Measurements from ENCODE around the gene ME3.

ME3 gene

GRCh38 chr11:86588566-86589090, 83.8 kb downstream of the ME3 start:
- no peak for TF ChIP-seq CTCF (IDR thresholded peaks at IDR 0.05)

- TF ChIP-seq CTCF (IDR thresholded peaks at IDR 0.05), result no peak
Measured at GRCh38 chr11:86587264-86588193, 84.9 kb downstream of the ME3 start.

DNA sequence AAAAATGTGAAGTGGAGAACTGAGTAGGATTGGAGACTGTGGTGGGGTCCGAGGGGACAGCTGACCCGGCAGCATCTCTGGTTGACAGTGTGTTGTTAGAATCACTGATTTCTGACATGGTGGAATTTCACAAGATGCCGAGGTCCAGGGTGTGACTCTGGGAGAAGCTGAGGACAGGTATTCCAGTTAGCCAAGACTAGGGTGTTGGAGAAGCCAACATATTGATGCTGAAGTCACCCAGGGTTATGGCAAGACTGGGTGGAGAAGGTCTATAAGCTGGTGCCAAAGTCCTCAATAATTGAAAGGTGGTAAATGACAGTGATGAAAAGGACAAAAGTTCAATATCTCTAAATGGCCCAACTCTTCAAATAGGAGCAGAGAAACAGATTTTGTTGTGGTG, 86.1 kb downstream of the ME3 start:
- TF ChIP-seq CTCF (IDR thresholded peaks at IDR 0.05), result no peak

DNA sequence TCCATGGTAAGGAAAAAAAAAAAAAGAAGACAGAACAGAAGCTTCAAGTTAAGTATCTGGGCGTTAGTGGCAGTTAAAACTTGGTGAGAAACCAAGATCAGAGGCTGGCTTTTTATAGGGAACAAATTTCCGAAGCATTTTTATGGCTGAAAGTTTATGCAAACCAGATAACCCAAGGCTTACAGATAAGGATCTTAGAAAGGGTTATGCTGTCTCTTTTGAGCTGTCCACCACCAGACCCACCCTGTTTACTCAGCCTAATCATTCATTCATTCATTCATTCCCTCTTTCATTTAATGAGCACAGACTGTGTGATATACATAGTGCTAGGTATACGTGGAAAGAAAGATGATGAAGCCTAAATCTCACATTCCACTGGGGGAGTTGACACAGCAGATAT, 89.5 kb downstream of the ME3 start:
- TF ChIP-seq CTCF (IDR thresholded peaks at IDR 0.05), result no peak

DNA sequence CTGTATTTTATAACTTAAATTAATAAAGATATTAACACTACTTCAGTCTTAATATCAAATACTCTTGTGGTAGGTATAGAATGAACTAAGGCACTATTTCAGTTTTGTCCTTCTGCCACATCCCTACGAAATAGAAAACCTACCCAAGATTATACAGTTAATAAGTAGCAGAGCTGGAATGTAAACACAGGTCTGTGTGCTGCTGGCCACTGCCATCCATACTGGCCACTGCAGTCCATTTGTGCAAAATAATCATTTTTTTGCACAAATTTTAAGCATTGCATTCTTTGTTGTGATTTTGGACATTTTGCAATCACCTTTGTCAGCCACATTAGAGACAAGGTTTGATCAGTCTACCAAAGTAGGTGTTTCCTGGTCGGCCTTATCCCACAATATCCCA, 91.9 kb downstream of the ME3 start:
- no peak for TF ChIP-seq CTCF (IDR thresholded peaks at IDR 0.05)

DNA sequence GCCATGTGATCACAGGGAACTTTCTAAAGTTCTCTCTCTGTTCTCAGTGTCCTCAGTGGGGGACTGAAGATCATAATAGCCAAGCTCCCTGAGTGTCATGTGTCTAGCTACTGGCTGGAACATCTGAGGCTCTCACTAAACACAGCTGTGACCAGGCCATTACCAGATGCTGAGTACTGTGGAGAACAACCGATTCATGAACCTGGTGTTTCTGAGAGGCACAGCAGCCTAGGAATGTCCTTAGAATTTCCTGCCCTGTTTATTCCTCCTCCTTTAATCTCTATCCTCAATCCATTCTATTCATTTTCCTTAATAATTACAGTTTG, 93.0 kb downstream of the ME3 start:
- no peak for TF ChIP-seq CTCF (IDR thresholded peaks at IDR 0.05)

DNA sequence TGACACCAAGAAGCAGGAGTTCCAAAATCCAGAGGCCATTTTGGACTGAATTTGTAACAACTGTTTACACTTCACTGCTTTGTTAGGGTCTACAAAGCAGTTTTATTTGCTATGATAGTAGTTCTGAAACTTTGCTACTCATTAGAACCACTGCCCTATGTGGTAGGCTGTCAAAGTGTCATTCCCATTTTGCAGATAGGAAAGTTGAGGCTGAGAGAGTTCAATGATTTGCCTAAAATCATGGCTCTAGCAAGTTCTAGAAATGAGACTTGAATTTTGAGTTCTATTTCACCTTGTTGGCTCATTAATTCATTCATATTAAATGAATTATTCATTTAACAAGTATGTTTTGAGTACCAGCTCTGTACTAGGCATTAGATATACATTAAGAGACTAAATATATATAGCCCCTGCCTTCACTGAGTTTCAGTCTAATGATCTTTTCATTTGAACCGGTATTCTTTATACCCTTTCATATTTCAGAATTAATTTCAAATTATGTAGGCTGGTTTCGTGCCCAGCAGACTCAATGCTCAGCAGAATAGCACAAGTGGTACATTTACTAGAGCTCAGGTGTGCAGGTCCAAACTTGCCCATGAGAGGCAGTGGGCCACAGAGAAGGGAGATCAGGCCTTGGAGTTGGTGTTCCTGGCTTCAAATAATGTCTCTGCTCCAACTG, 93.5 kb downstream of the ME3 start:
- TF ChIP-seq CTCF (IDR thresholded peaks at IDR 0.05), result no peak

Measured in LNCAP (cell line).